Measurements from ENCODE around the gene NFKBIL1.
A peak's percentile ranks its signal among the peaks of the same experiment; 100 is the strongest.

Gene NFKBIL1

GRCh38 chr6:31543639-31544038, 3.8 kb upstream of the NFKBIL1 start:
- H3K4me3 ChIP-seq (ENCODE audit: low read depth, low read length), result no peak overlapping the region

GRCh38 chr6:31544676-31545075, 2.7 kb upstream of the NFKBIL1 start:
- TF ChIP-seq CTCF (IDR thresholded peaks at IDR 0.05; ENCODE audit: insufficient read depth, low read depth, low read length, missing control alignments), result no peak
- no peak overlapping the region for H3K4me3 ChIP-seq (ENCODE audit: low read depth, low read length)
- no peak for DNase-seq (ENCODE audit: low read depth)

More at GRCh38 chr6:31543639-31544038, 3.8 kb upstream of the NFKBIL1 start:
- TF ChIP-seq CTCF (IDR thresholded peaks at IDR 0.05; ENCODE audit: insufficient read depth, low read depth, low read length, missing control alignments), result no peak
- DNase-seq (ENCODE audit: low read depth), result no peak

- no peak overlapping the region for H3K4me3 ChIP-seq (ENCODE audit: low read depth, low read length)
- TF ChIP-seq CTCF (IDR thresholded peaks at IDR 0.05; ENCODE audit: insufficient read depth, low read depth, low read length, missing control alignments), result no peak
- DNase-seq (ENCODE audit: low read depth), result no peak
These were observed 2.1 kb upstream of the NFKBIL1 start for GRCh38 chr6:31545291-31545690.

GRCh38 chr6:31546339-31546957, 960 bp upstream of the NFKBIL1 start, which contains the start of gene ATP6V1G2:
TSS of gene ATP6V1G2 (minus strand) at chr6:31546608. CDS start at chr6:31546559, 49 bp downstream.
- H3K4me3 ChIP-seq (ENCODE audit: low read depth, low read length), result peak within 1 kb of the TSS; percentile 54
- DNase-seq (ENCODE audit: low read depth), result peak; percentile 93
- peak; percentile 98 for TF ChIP-seq CTCF (IDR thresholded peaks at IDR 0.05; ENCODE audit: insufficient read depth, low read depth, low read length, missing control alignments)

GRCh38 chr6:31547727-31548543, 527 bp downstream of the NFKBIL1 start:
- peak overlapping the region; percentile 54 for H3K4me3 ChIP-seq (ENCODE audit: low read depth, low read length)
- DNase-seq (ENCODE audit: low read depth), result no peak
- no peak for TF ChIP-seq CTCF (IDR thresholded peaks at IDR 0.05; ENCODE audit: insufficient read depth, low read depth, low read length, missing control alignments)

- DNase-seq (ENCODE audit: low read depth), result no peak
- H3K4me3 ChIP-seq (ENCODE audit: low read depth, low read length), result no peak overlapping the region
- no peak for TF ChIP-seq CTCF (IDR thresholded peaks at IDR 0.05; ENCODE audit: insufficient read depth, low read depth, low read length, missing control alignments)
These were observed 1.1 kb downstream of the NFKBIL1 start for GRCh38 chr6:31548544-31548873.

Data from GM12865 (cell line).